Measurements from ENCODE around the gene ZNF561. TPM values are rescaled to one million over a fixed set of nuclear protein-coding genes. Genes with fewer than 3 reads are reported as not detected.
"Not testable (repeated sequence)": the region's sequence is repeated elsewhere in the genome, so short reads cannot be mapped to it uniquely, and the experiment has no call there.

ZNF561 gene
- polyA plus RNA-seq (ENCODE audit: insufficient read length in 4 of 4), result 10 to 100 TPM; 54.9 to 65.4 (median 63.1) TPM

GRCh38 chr19:9621156-9622037 lies at the start of gene ZNF561:
Gene ZNF561, minus strand, starts transcription at chr19:9621232. Its CDS starts 1,776 bp downstream, at chr19:9619456.
- DNase-seq (ENCODE audit: low read depth in 4 of 4, low spot score in 2 of 4), result peak; percentile 84 to 92 (median 88)

GRCh38 chr19:9668544-9668943 lies 47.5 kb upstream of the ZNF561 start:
- DNase-seq (ENCODE audit: low read depth in 4 of 4, low spot score in 2 of 4), result no peak

GRCh38 chr19:9667898-9668297 lies 46.9 kb upstream of the ZNF561 start:
- DNase-seq (ENCODE audit: low read depth in 4 of 4, low spot score in 2 of 4), result no peak

GRCh38 chr19:9658769-9659168 lies 37.7 kb upstream of the ZNF561 start:
- DNase-seq (ENCODE audit: low read depth in 4 of 4, low spot score in 2 of 4), result no peak

GRCh38 chr19:9653066-9653555 lies 32.1 kb upstream of the ZNF561 start:
- DNase-seq (ENCODE audit: low read depth in 4 of 4, low spot score in 2 of 4), result not testable (repeated sequence)

GRCh38 chr19:9651464-9651863 lies 30.4 kb upstream of the ZNF561 start:
- DNase-seq (ENCODE audit: low read depth in 4 of 4, low spot score in 2 of 4), result not testable (repeated sequence)

- DNase-seq (ENCODE audit: low read depth in 4 of 4, low spot score in 2 of 4), result no peak
These were observed 29.3 kb upstream of the ZNF561 start for GRCh38 chr19:9650345-9650744.

GRCh38 chr19:9645472-9645871 lies 24.4 kb upstream of the ZNF561 start:
- DNase-seq (ENCODE audit: low read depth in 4 of 4, low spot score in 2 of 4), result no peak

- no peak for DNase-seq (ENCODE audit: low read depth in 4 of 4, low spot score in 2 of 4)
These were observed 23.4 kb upstream of the ZNF561 start for GRCh38 chr19:9644472-9644871.

- DNase-seq (ENCODE audit: low read depth in 4 of 4, low spot score in 2 of 4), result no peak
These were observed 20.8 kb upstream of the ZNF561 start for GRCh38 chr19:9641810-9642209.

GRCh38 chr19:9640956-9641355 lies 19.9 kb upstream of the ZNF561 start:
- DNase-seq (ENCODE audit: low read depth in 4 of 4, low spot score in 2 of 4), result no peak

GRCh38 chr19:9636018-9636417 lies 15.0 kb upstream of the ZNF561 start:
- DNase-seq (ENCODE audit: low read depth in 4 of 4, low spot score in 2 of 4), result no peak

- DNase-seq (ENCODE audit: low read depth in 4 of 4, low spot score in 2 of 4), result no peak
These were observed 6.8 kb upstream of the ZNF561 start for GRCh38 chr19:9627856-9628255.

- DNase-seq (ENCODE audit: low read depth in 4 of 4, low spot score in 2 of 4), result no peak
These were observed 1.5 kb upstream of the ZNF561 start for GRCh38 chr19:9622531-9622930.

GRCh38 chr19:9620842-9621155 lies 233 bp downstream of the ZNF561 start:
- DNase-seq (ENCODE audit: low read depth in 4 of 4, low spot score in 2 of 4), result peak in 1 of 4 donors; percentile 39

GRCh38 chr19:9615844-9616243 lies 5.2 kb downstream of the ZNF561 start:
- DNase-seq (ENCODE audit: low read depth in 4 of 4, low spot score in 2 of 4), result no peak

- DNase-seq (ENCODE audit: low read depth in 4 of 4, low spot score in 2 of 4), result no peak
These were observed 10.4 kb downstream of the ZNF561 start for GRCh38 chr19:9610484-9611113.

GRCh38 chr19:9608912-9609311 lies 12.1 kb downstream of the ZNF561 start:
- DNase-seq (ENCODE audit: low read depth in 4 of 4, low spot score in 2 of 4), result no peak

GRCh38 chr19:9597027-9597426 lies 24.0 kb downstream of the ZNF561 start:
- DNase-seq (ENCODE audit: low read depth in 4 of 4, low spot score in 2 of 4), result no peak

- peak in 2 of 4 donors; percentile 24 to 59 for DNase-seq (ENCODE audit: low read depth in 4 of 4, low spot score in 2 of 4)
These were observed 34.3 kb downstream of the ZNF561 start for GRCh38 chr19:9586764-9587163.

- DNase-seq (ENCODE audit: low read depth in 4 of 4, low spot score in 2 of 4), result peak; percentile 77 to 89 (median 87)
These were observed 36.8 kb downstream of the ZNF561 start, which contains the start of gene ZNF121 for GRCh38 chr19:9584073-9584833. Gene ZNF121, minus strand, starts transcription at chr19:9584504. Its CDS starts 16,407 bp downstream, at chr19:9568097.
